Left lung (tissue), 10 donors: Measurements from ENCODE around the gene FRMD4A. TPM values are rescaled to one million over a fixed set of nuclear protein-coding genes. Genes with fewer than 3 reads are reported as not detected.
"Not testable (repeated sequence)": the region's sequence is repeated elsewhere in the genome, so short reads cannot be mapped to it uniquely, and the experiment has no call there.

ENCODE experiments used
- ATAC-seq: fragments of 200-7000 bp; cut with Tn5 transposase; one replicate; pipeline ENCODE4 v1.9.1; 2020; ENCODE audit warnings: moderate library complexity
- DNase-seq, 4 donors: peaks; one replicate each; pipeline ENCODE4 v3.0.0-alpha.2; 2013 to 2020
- H3K27ac ChIP-seq, 2 donors: fragments of 200-600 bp; sonication (generic) in 1 of 2; one replicate each; pipeline versions ENCODE4 v1.5.0 to v1.8.0; 2020 to 2021
- H3K27me3 ChIP-seq, 2 donors: fragments of 200-600 bp; sonication (generic) in 1 of 2; one replicate each; pipeline versions ENCODE4 v1.5.0 to v1.8.0; 2020 to 2021
- H3K36me3 ChIP-seq, 2 donors: fragments of 200-600 bp; sonication (generic) in 1 of 2; one replicate each; pipeline versions ENCODE4 v1.5.0 to v1.8.0; 2020 to 2021
- H3K4me1 ChIP-seq, 2 donors: fragments of 200-600 bp; one replicate each; pipeline ENCODE4 v1.8.0; 2021
- H3K4me3 ChIP-seq, 2 donors: fragments of 200-600 bp; sonication (generic) in 1 of 2; one replicate each; pipeline versions ENCODE4 v1.5.0 to v1.8.0; 2020 to 2021; ENCODE audit warnings: mild to moderate bottlenecking in 1 of 2
- H3K9me3 ChIP-seq, 2 donors: fragments of 200-600 bp; sonication (generic) in 1 of 2; one replicate each; pipeline versions ENCODE4 v1.5.0 to v1.8.0; 2020 to 2021
- intact Hi-C, 2 donors: fragments of 100-400 bp; cut with DNase I; formaldehyde crosslinking; loops; one replicate each; pipeline versions ENCODE4 v1.11.2 to v1.14.2; 2022
- polyA plus RNA-seq, 6 donors: library from polyadenylated mRNA; unstranded; fragments of 120-200 nt; gene quantifications; one replicate each; pipeline ENCODE4 v1.2.1, GENCODE V29; 2013; ENCODE audit not compliant: insufficient read length in 6 of 6
- total RNA-seq, 2 donors: library from RNA; stranded (reverse); fragmentation: NEBNext Ultra II Directional; extraction: Animal tissue kit (Norgen Biotek cat#: 25700); gene quantifications; one replicate each; pipeline ENCODE4 v1.2.1, GENCODE V29; 2021
- TF ChIP-seq, protein P1 (sequence below), 2 donors: fragments of 200-600 bp; sonication (generic) in 1 of 2; IDR thresholded peaks; one replicate each; pipeline versions ENCODE4 v1.5.0 to v1.8.0; 2021; ENCODE audit warnings: antibody characterized with exemption in 2 of 2
- donor health status: DM: no; HTN: yes; CAD: no.
- donor health status: DM: no; HTN: no; CAD: no.

Gene FRMD4A
- total and polyA plus RNA-seq, 8 donors: 33.9 to 62.8 (median 57.0) TPM

DNA sequence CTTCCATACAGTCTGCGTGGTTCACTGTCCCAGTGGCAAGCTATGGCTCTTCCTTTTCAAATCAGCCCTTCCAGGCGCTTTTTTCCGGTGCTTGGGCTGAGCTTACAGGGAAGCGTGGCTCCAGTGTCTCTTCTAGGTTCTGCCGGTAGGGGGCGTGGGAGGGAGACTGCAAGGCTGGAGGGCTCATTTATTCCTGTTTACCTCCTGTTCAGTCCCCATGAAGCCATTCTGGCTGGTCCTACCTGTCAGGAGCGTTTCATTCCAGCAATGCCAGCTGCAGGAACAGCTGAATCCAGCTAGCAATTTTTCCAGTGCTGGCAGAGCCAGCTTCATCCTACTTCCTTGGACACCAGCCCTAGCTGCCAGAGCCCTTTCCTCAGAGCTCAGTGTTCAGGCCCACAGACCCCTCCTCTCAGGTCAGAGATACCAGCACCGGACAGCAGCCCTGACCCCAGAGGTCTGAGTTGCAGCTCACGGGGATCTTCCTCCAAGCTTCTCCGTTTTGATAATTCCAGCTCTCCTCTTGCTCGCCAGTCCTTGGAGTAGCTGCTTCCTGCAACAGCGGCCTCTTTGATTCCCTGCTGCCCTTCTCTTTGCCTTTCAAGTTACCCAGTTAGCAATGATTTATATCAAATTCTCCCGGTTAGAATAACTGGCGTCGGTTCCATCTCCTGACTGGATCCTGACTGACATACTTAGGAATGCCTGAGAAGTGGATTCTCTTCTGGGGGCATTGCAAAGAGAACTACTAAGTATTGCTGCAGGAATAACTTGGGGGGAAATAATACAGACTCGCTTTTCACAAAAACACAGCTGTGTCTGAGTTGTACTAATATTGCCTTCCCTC lies 129.8 kb downstream of the FRMD4A start:
- TF ChIP-seq, protein P1, sequence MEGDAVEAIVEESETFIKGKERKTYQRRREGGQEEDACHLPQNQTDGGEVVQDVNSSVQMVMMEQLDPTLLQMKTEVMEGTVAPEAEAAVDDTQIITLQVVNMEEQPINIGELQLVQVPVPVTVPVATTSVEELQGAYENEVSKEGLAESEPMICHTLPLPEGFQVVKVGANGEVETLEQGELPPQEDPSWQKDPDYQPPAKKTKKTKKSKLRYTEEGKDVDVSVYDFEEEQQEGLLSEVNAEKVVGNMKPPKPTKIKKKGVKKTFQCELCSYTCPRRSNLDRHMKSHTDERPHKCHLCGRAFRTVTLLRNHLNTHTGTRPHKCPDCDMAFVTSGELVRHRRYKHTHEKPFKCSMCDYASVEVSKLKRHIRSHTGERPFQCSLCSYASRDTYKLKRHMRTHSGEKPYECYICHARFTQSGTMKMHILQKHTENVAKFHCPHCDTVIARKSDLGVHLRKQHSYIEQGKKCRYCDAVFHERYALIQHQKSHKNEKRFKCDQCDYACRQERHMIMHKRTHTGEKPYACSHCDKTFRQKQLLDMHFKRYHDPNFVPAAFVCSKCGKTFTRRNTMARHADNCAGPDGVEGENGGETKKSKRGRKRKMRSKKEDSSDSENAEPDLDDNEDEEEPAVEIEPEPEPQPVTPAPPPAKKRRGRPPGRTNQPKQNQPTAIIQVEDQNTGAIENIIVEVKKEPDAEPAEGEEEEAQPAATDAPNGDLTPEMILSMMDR (IDR thresholded peaks at IDR 0.05): no peak
- intact Hi-C loops: no loop called here
- Histone ChIP-seq H3K4me3 (no peak overlapping the region), H3K27me3 (peaks cover 0 to 36% of the 10 kb centered on the region in 2 donors), H3K36me3 (no peaks in the 10 kb centered on the region), H3K9me3 (no peaks in the 10 kb centered on the region), H3K4me1 (no peaks in the 10 kb centered on the region), H3K27ac (no peak overlapping the region)
- ATAC-seq (no peak), DNase-seq (no peak)

DNA sequence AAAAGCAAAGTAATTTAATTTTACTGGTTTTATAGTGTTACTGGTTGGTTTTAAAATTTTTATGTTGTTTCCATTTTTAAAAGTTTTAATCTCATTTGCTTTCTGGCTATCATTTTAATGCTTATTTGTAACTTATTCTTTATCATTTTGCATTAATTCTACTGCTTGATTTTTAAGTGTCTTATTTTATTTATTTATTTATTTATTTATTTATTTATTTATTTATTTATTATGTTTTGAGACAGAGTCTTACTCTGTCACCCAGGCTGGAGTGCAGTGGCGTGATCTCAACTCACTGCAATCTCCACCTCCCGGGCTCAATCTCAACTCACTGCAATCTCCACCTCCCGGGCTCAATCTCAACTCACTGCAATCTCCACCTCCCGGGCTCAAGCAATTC lies 131.6 kb downstream of the FRMD4A start:
- not testable (repeated sequence) for ATAC-seq, H3K4me1 ChIP-seq, H3K36me3 ChIP-seq, DNase-seq, H3K27ac ChIP-seq, H3K9me3 ChIP-seq, H3K4me3 ChIP-seq
- intact Hi-C loops: loop anchor here in 1 of 2 donors (10.0 kb wide), 1 partner anchor 276 kb away; no protein-coding TSS in a partner anchor
- H3K27me3 ChIP-seq: peaks cover 0 to 40% of the 10 kb centered on the region in 2 donors

DNA sequence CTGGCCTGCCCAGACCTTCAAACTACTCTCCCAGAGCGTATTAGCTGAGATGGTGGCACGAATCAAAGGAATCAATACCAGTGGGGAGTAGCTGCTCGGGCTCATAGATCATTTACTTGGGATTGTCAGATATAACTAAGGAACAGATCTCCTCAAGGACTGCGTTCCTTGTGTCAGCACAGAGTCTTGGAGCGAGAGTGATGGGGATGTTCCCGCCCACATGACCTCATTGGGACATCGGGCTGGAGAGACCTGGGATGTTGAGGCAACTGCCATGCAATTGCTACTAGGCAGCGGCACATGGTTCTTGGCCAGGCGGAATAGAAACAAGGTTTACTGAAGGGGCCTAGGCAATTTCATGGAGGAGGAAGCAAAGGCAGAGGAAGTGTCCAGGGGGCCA lies 132.6 kb downstream of the FRMD4A start:
- Histone ChIP-seq H3K4me1 (no peaks in the 10 kb centered on the region), H3K36me3 (no peaks in the 10 kb centered on the region), H3K27me3 (peaks cover 0 to 40% of the 10 kb centered on the region in 2 donors), H3K4me3 (no peak overlapping the region), H3K27ac (no peak overlapping the region), H3K9me3 (no peaks in the 10 kb centered on the region)
- DNase-seq (no peak), ATAC-seq (no peak)
- intact Hi-C loops: loop anchor here in 1 of 2 donors (10.0 kb wide), 1 partner anchor 277 kb away; no protein-coding TSS in a partner anchor
- TF ChIP-seq, protein P1 (IDR thresholded peaks at IDR 0.05): no peak

DNA sequence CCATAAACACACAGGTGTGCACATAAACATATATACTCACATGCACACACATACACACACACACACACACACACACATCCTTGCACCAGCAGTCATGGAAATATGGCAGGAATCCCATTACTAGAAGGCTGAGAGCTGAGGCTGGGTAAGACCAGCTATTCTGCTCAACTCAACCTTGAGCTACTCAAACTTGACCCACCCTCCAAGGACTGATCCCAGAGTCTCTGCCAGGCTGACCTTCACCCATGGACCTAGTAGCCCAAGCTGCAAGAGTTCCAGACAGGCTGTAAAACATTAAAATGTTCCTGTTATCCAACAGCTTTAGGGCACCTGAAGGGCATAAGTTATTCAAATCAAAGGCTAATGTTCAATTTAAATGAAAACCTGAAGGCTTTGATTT lies 134.6 kb downstream of the FRMD4A start:
- DNase-seq (no peak), ATAC-seq (no peak)
- no peaks in the 10 kb centered on the region for H3K9me3 ChIP-seq
- intact Hi-C loops: loop anchor here in 1 of 2 donors (10.0 kb wide), 1 partner anchor 279 kb away; no protein-coding TSS in a partner anchor
- H3K27me3 ChIP-seq: peaks cover 0 to 27% of the 10 kb centered on the region in 2 donors
- TF ChIP-seq, protein P1 (IDR thresholded peaks at IDR 0.05): no peak
- H3K36me3 ChIP-seq: no peaks in the 10 kb centered on the region
- H3K27ac ChIP-seq: no peak overlapping the region
- no peaks in the 10 kb centered on the region for H3K4me1 ChIP-seq
- H3K4me3 ChIP-seq: no peak overlapping the region

DNA sequence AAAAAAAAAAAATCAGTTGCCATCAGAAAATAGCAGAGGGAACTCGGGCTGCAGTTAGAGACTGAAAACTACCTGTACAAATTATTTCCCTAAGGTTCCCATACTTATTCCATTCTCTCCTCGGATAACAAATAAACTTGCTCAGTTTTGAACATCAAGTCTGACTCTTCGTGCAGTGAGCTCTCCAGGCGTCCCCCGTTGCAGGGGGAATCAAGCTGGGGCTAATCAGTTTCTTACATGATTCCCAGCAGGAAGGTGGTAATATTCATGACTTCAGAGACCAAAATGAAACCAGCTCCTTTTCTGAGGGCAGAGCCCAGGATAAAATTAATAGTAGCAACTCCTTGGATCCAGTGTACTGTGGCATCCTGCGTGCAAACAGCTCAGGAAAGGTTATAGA lies 135.3 kb downstream of the FRMD4A start:
- no peaks in the 10 kb centered on the region for H3K4me1 ChIP-seq
- H3K9me3 ChIP-seq: no peaks in the 10 kb centered on the region
- no peaks in the 10 kb centered on the region for H3K36me3 ChIP-seq
- H3K27me3 ChIP-seq: peaks cover 0 to 25% of the 10 kb centered on the region in 2 donors
- ATAC-seq: no peak
- TF ChIP-seq, protein P1 (IDR thresholded peaks at IDR 0.05): no peak
- no peak overlapping the region for H3K27ac ChIP-seq
- DNase-seq: no peak
- no peak overlapping the region for H3K4me3 ChIP-seq
- intact Hi-C loops: loop anchor here in 1 of 2 donors (10.0 kb wide), 1 partner anchor 279 kb away; no protein-coding TSS in a partner anchor
